ENCODE data around the gene ELOVL5.

DNA sequence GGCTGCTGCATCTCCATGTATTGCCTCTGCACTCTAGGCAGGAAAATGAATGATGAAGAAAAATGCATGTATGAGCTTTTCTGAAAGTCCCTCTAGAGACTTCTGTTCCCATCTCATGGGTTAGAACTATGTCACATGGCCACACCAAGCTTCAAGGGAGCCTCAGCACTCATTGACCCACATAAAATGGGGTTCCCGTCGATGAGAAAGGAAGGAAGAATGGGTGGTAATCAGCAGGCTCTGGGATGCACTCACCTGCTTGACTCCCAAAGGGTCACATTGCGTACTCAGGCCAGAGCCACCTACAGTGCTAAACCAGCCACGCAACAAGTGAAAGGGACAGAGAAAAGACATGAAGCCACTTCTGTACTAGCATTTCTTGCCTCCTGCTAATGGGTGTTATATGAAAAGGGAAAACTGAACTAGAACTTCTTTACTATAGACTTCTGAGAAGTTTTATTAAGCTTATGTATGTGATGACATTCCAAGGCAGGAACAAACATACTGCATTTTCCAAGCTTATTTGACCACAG, 104.3 kb downstream of the ELOVL5 start:
- TF ChIP-seq, protein P1, sequence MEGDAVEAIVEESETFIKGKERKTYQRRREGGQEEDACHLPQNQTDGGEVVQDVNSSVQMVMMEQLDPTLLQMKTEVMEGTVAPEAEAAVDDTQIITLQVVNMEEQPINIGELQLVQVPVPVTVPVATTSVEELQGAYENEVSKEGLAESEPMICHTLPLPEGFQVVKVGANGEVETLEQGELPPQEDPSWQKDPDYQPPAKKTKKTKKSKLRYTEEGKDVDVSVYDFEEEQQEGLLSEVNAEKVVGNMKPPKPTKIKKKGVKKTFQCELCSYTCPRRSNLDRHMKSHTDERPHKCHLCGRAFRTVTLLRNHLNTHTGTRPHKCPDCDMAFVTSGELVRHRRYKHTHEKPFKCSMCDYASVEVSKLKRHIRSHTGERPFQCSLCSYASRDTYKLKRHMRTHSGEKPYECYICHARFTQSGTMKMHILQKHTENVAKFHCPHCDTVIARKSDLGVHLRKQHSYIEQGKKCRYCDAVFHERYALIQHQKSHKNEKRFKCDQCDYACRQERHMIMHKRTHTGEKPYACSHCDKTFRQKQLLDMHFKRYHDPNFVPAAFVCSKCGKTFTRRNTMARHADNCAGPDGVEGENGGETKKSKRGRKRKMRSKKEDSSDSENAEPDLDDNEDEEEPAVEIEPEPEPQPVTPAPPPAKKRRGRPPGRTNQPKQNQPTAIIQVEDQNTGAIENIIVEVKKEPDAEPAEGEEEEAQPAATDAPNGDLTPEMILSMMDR (IDR thresholded peaks at IDR 0.05 in 8 of 11, conservative IDR thresholded peaks at IDR 0.05 in 3 of 11) = no peak
- TF ChIP-seq POLR2A (IDR thresholded peaks at IDR 0.05) = no peak
- TF ChIP-seq POLR2AphosphoS5 (IDR thresholded peaks at IDR 0.05) = peak in 1 of 3 donors; percentile 3

Measured in spleen (tissue), 7 donors.